Measurements from ENCODE around the gene MYO9B. TPM values are rescaled to one million over a fixed set of nuclear protein-coding genes. Genes with fewer than 3 reads are reported as not detected.

MYO9B gene
- total RNA-seq, 3 donors from 2014 or later (not counting 1 experiment from before 2014, with no cell fraction given), result 321 to 378 (median 365) TPM

DNA sequence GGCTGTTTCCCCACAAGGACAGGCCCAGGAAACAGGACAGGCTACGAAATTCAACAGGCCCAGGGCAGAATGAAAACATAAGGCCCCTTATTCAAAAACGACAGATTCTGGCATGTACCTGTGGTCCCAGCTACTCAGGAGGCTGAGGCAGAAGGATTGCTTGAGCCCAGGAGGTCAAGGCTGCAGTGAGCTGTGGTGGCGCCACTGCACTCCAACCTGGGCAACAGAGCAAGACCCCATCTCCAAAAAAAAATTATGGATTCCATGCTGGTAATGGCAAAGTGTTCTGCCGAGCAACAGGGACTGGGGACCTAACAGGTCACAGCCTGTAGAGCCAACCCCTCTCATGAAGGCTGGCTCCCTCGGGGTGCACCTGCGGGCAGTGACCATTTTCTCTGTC is 87.0 kb downstream of the MYO9B start:
- 91% methylated on average over 6 of the region's 6 CpGs for WGBS (ENCODE audit: insufficient coverage)
- TF ChIP-seq, protein P1, sequence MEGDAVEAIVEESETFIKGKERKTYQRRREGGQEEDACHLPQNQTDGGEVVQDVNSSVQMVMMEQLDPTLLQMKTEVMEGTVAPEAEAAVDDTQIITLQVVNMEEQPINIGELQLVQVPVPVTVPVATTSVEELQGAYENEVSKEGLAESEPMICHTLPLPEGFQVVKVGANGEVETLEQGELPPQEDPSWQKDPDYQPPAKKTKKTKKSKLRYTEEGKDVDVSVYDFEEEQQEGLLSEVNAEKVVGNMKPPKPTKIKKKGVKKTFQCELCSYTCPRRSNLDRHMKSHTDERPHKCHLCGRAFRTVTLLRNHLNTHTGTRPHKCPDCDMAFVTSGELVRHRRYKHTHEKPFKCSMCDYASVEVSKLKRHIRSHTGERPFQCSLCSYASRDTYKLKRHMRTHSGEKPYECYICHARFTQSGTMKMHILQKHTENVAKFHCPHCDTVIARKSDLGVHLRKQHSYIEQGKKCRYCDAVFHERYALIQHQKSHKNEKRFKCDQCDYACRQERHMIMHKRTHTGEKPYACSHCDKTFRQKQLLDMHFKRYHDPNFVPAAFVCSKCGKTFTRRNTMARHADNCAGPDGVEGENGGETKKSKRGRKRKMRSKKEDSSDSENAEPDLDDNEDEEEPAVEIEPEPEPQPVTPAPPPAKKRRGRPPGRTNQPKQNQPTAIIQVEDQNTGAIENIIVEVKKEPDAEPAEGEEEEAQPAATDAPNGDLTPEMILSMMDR (IDR thresholded peaks at IDR 0.05), result no peak
- Mint-ChIP-seq H3K4me1 (no peaks in the 10 kb centered on the region), H3K4me3 (no peak overlapping the region), H3K9me3 (no peaks in the 10 kb centered on the region), H3K27me3 (ENCODE audit: low read depth in 2 of 2) (no peaks in the 10 kb centered on the region), H3K36me3 (peaks cover 11% of the 10 kb centered on the region), H3K27ac (no peak overlapping the region)
- Histone ChIP-seq H3K4me3 (ENCODE audit: low read length) (no peak overlapping the region), H3K9me3 (ENCODE audit: control insufficient read depth, insufficient read depth, low read length) (no peaks in the 10 kb centered on the region), H3K4me1 (ENCODE audit: control insufficient read depth, insufficient read depth, low read length) (peaks cover 4% of the 10 kb centered on the region), H3K27me3 (ENCODE audit: control insufficient read depth, insufficient read depth, low read length) (no peaks in the 10 kb centered on the region), H3K27ac (ENCODE audit: low read length) (no peak overlapping the region), H3K36me3 (ENCODE audit: control insufficient read depth, insufficient read depth, low read length) (peaks cover 65% of the 10 kb centered on the region)
- DNase-seq (no peak), ATAC-seq (no peak)
- intact Hi-C loops (cut with micrococcal nuclease), result no loop called here

GRCh38 chr19:17163652-17164051 is 88.1 kb downstream of the MYO9B start:
- Histone ChIP-seq H3K27ac (ENCODE audit: low read length) (no peak overlapping the region), H3K4me3 (ENCODE audit: low read length) (no peak overlapping the region), H3K27me3 (ENCODE audit: control insufficient read depth, insufficient read depth, low read length) (no peaks in the 10 kb centered on the region), H3K4me1 (ENCODE audit: control insufficient read depth, insufficient read depth, low read length) (peaks cover 4% of the 10 kb centered on the region), H3K9me3 (ENCODE audit: control insufficient read depth, insufficient read depth, low read length) (no peaks in the 10 kb centered on the region), H3K36me3 (ENCODE audit: control insufficient read depth, insufficient read depth, low read length) (peaks cover 67% of the 10 kb centered on the region)
- TF ChIP-seq, protein P1 (IDR thresholded peaks at IDR 0.05), result no peak
- Mint-ChIP-seq H3K4me1 (no peaks in the 10 kb centered on the region), H3K4me3 (no peak overlapping the region), H3K27ac (no peak overlapping the region), H3K36me3 (peaks cover 11% of the 10 kb centered on the region), H3K9me3 (no peaks in the 10 kb centered on the region), H3K27me3 (ENCODE audit: low read depth in 2 of 2) (no peaks in the 10 kb centered on the region)
- intact Hi-C loops (cut with micrococcal nuclease), result no loop called here
- ATAC-seq, result no peak
- WGBS (ENCODE audit: insufficient coverage), result 98% methylated on average over 4 of the region's 4 CpGs
- DNase-seq, result no peak

- H3K27ac Mint-ChIP-seq, result no peak overlapping the region
- H3K27ac ChIP-seq (ENCODE audit: low read length), result no peak overlapping the region
- no peaks in the 10 kb centered on the region for H3K9me3 Mint-ChIP-seq
These were observed 89.1 kb downstream of the MYO9B start for GRCh38 chr19:17164639-17165038.

GRCh38 chr19:17165715-17166114 is 90.1 kb downstream of the MYO9B start:
- Histone ChIP-seq H3K4me1 (ENCODE audit: control insufficient read depth, insufficient read depth, low read length) (peaks cover 4% of the 10 kb centered on the region), H3K4me3 (ENCODE audit: low read length) (no peak overlapping the region), H3K9me3 (ENCODE audit: control insufficient read depth, insufficient read depth, low read length) (no peaks in the 10 kb centered on the region), H3K36me3 (ENCODE audit: control insufficient read depth, insufficient read depth, low read length) (peaks cover 67% of the 10 kb centered on the region), H3K27ac (ENCODE audit: low read length) (no peak overlapping the region), H3K27me3 (ENCODE audit: control insufficient read depth, insufficient read depth, low read length) (no peaks in the 10 kb centered on the region)
- peaks cover 11% of the 10 kb centered on the region for H3K36me3 Mint-ChIP-seq
- no peak overlapping the region for H3K4me3 Mint-ChIP-seq
- intact Hi-C loops (cut with micrococcal nuclease), result no loop called here
- H3K4me1 Mint-ChIP-seq, result no peaks in the 10 kb centered on the region
- TF ChIP-seq, protein P1 (IDR thresholded peaks at IDR 0.05), result no peak
- H3K9me3 Mint-ChIP-seq, result no peaks in the 10 kb centered on the region
- H3K27ac Mint-ChIP-seq, result no peak overlapping the region
- ATAC-seq (no peak), DNase-seq (no peak)
- 95% methylated on average over 3 of the region's 5 CpGs for WGBS (ENCODE audit: insufficient coverage)
- H3K27me3 Mint-ChIP-seq (ENCODE audit: low read depth in 2 of 2), result no peaks in the 10 kb centered on the region

More at GRCh38 chr19:17164639-17165038, 89.1 kb downstream of the MYO9B start:
- ATAC-seq (no peak), DNase-seq (no peak)
- no peaks in the 10 kb centered on the region for H3K9me3 ChIP-seq (ENCODE audit: control insufficient read depth, insufficient read depth, low read length)
- TF ChIP-seq, protein P1 (IDR thresholded peaks at IDR 0.05), result no peak
- peaks cover 63% of the 10 kb centered on the region for H3K36me3 ChIP-seq (ENCODE audit: control insufficient read depth, insufficient read depth, low read length)
- no peak overlapping the region for H3K4me3 ChIP-seq (ENCODE audit: low read length)
- 82% methylated on average over 7 of the region's 7 CpGs for WGBS (ENCODE audit: insufficient coverage)
- intact Hi-C loops (cut with micrococcal nuclease), result no loop called here
- H3K4me3 Mint-ChIP-seq, result no peak overlapping the region
- H3K4me1 ChIP-seq (ENCODE audit: control insufficient read depth, insufficient read depth, low read length), result peaks cover 4% of the 10 kb centered on the region
- H3K27me3 Mint-ChIP-seq (ENCODE audit: low read depth in 2 of 2), result no peaks in the 10 kb centered on the region
- H3K4me1 Mint-ChIP-seq, result no peaks in the 10 kb centered on the region
- H3K27me3 ChIP-seq (ENCODE audit: control insufficient read depth, insufficient read depth, low read length), result no peaks in the 10 kb centered on the region
- H3K36me3 Mint-ChIP-seq, result peaks cover 11% of the 10 kb centered on the region
